ENCODE measurements around the gene CEND1.
A peak's percentile ranks its signal among the peaks of the same experiment; 100 is the strongest.

Gene CEND1

GRCh38 chr11:767238-767637 is 22.7 kb downstream of the CEND1 start:
- Histone ChIP-seq H3F3A (ENCODE audit: insufficient read depth, low read length) (peaks cover 26% of the 10 kb centered on the region), H3K36me3 (replicated peaks; ENCODE audit: insufficient read depth, low read length) (peaks cover 8% of the 10 kb centered on the region), H2AFZ (ENCODE audit: low read length) (no peak overlapping the region), H3K4me3 (ENCODE audit: low read length) (no peak overlapping the region), H3K4me1 (ENCODE audit: low read length) (no peaks in the 10 kb centered on the region), H3K27ac (ENCODE audit: low read length) (no peak overlapping the region), H3K79me2 (ENCODE audit: low read length) (peaks cover 19% of the 10 kb centered on the region), H3K4me2 (ENCODE audit: low read depth, low read length) (no peak overlapping the region), H3K27me3 (replicated peaks; ENCODE audit: insufficient read depth, low read length) (no peaks in the 10 kb centered on the region), H4K20me1 (ENCODE audit: insufficient read depth, low read length) (peaks cover 3% of the 10 kb centered on the region; the same call in 1 of the 2 replicates), H3K9ac (ENCODE audit: low read length) (no peak overlapping the region), H3K9me2 (replicated peaks; ENCODE audit: insufficient read depth, low read length) (no peaks in the 10 kb centered on the region), H3K9me3 (replicated peaks; ENCODE audit: insufficient read depth, low read length) (no peaks in the 10 kb centered on the region)
- DNase-seq: peak; percentile 5
- TF ChIP-seq EZH2phosphoT487 (IDR thresholded peaks at IDR 0.05; ENCODE audit: low read length) (no peak), EZH2 (optimal IDR thresholded peaks at IDR 0.05; ENCODE audit: low read depth, low read length) (no peak), CTCF (IDR thresholded peaks at IDR 0.05; ENCODE audit: low read length) (no peak)

- H3K27ac ChIP-seq (ENCODE audit: low read length): no peak overlapping the region
- peaks cover 28% of the 10 kb centered on the region for H3F3A ChIP-seq (ENCODE audit: insufficient read depth, low read length)
- no peak overlapping the region for H3K9ac ChIP-seq (ENCODE audit: low read length)
- no peak overlapping the region for H3K4me2 ChIP-seq (ENCODE audit: low read depth, low read length)
- no peak for DNase-seq
- H2AFZ ChIP-seq (ENCODE audit: low read length): no peak overlapping the region
- peaks cover 19% of the 10 kb centered on the region for H3K79me2 ChIP-seq (ENCODE audit: low read length)
- H3K9me2 ChIP-seq (replicated peaks; ENCODE audit: insufficient read depth, low read length): no peaks in the 10 kb centered on the region
- no peak overlapping the region for H3K4me3 ChIP-seq (ENCODE audit: low read length)
- H4K20me1 ChIP-seq (ENCODE audit: insufficient read depth, low read length): peaks cover 3% of the 10 kb centered on the region; the same call in 1 of the 2 replicates
- no peaks in the 10 kb centered on the region for H3K4me1 ChIP-seq (ENCODE audit: low read length)
- no peak for TF ChIP-seq EZH2 (optimal IDR thresholded peaks at IDR 0.05; ENCODE audit: low read depth, low read length)
- no peak for TF ChIP-seq EZH2phosphoT487 (IDR thresholded peaks at IDR 0.05; ENCODE audit: low read length)
- no peaks in the 10 kb centered on the region for H3K27me3 ChIP-seq (replicated peaks; ENCODE audit: insufficient read depth, low read length)
- H3K9me3 ChIP-seq (replicated peaks; ENCODE audit: insufficient read depth, low read length): no peaks in the 10 kb centered on the region
- H3K36me3 ChIP-seq (replicated peaks; ENCODE audit: insufficient read depth, low read length): peaks cover 8% of the 10 kb centered on the region
These were observed 23.0 kb downstream of the CEND1 start for GRCh38 chr11:766936-767210.

- Histone ChIP-seq H3K36me3 (replicated peaks; ENCODE audit: insufficient read depth, low read length) (peaks cover 8% of the 10 kb centered on the region), H2AFZ (ENCODE audit: low read length) (no peak overlapping the region), H3F3A (ENCODE audit: insufficient read depth, low read length) (peaks cover 28% of the 10 kb centered on the region)
These were observed 23.6 kb downstream of the CEND1 start for GRCh38 chr11:766106-766935.

More at GRCh38 chr11:766106-766935, 23.6 kb downstream of the CEND1 start:
- Histone ChIP-seq H3K9me3 (replicated peaks; ENCODE audit: insufficient read depth, low read length) (no peaks in the 10 kb centered on the region), H3K27ac (ENCODE audit: low read length) (no peak overlapping the region), H3K4me2 (ENCODE audit: low read depth, low read length) (no peak overlapping the region), H4K20me1 (ENCODE audit: insufficient read depth, low read length) (peaks cover 3% of the 10 kb centered on the region; the same call in 1 of the 2 replicates), H3K9ac (ENCODE audit: low read length) (no peak overlapping the region), H3K27me3 (replicated peaks; ENCODE audit: insufficient read depth, low read length) (no peaks in the 10 kb centered on the region), H3K4me3 (ENCODE audit: low read length) (no peak overlapping the region), H3K79me2 (ENCODE audit: low read length) (peaks cover 16% of the 10 kb centered on the region), H3K4me1 (ENCODE audit: low read length) (no peaks in the 10 kb centered on the region), H3K9me2 (replicated peaks; ENCODE audit: insufficient read depth, low read length) (no peaks in the 10 kb centered on the region)
- DNase-seq: no peak
- TF ChIP-seq EZH2phosphoT487 (IDR thresholded peaks at IDR 0.05; ENCODE audit: low read length) (no peak), CTCF (IDR thresholded peaks at IDR 0.05; ENCODE audit: low read length) (no peak), EZH2 (optimal IDR thresholded peaks at IDR 0.05; ENCODE audit: low read depth, low read length) (no peak)

Measured in MM.1S (cell line).